ENCODE measurements around the gene ESCO1.

ESCO1 gene

DNA sequence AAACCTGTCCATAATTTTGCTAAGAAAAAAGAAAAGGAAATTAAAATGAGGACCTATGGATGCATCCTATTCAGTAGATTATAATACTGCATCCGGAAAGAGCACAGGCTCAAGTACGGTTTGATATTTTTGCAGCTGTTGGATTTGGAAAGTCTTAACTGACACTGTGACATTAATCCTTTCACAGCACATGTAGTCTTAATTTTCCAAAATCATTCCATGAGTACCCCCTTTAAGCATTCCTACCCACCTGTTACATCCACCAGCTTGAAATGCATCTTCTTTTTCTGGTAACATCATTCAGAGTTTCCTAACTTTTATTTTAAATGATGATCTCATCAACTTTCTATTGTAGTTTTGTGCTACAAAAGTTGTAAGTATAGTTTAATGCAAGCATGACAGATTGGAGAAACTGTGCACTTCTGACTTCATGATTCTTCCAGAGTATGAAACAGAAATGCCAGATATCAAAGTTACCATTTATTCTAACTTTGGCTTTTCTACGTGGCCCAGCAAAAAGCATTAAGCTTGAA is 113.5 kb downstream of the ESCO1 start:
- DNase-seq: no peak

GRCh38 chr18:21484851-21485636 is 115.5 kb downstream of the ESCO1 start:
- DNase-seq: no peak

GRCh38 chr18:21483051-21483450 is 117.5 kb downstream of the ESCO1 start:
- no peak for DNase-seq

- no peak for DNase-seq
Measured at GRCh38 chr18:21481739-21482138, 118.8 kb downstream of the ESCO1 start.

DNA sequence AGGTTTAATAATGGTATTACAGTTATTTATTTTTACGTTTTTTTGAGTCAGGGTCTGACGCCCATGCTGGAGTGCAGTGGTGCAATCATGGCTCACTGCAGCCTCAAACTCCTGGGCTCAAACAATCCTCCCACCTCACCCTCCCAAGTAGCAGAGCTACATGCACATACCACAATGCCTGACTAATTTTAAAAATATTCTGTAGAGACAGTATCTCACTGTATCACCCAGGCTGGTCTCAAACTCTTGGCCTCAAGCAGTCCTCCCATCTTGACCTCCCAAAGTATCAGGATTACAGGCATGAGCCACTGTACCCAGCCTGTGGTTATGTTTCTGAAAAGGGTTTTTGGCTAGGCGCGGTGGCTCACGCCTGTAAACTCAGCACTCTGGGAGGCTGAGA is 120.8 kb downstream of the ESCO1 start:
- DNase-seq: no peak

Data from NCI-H1694 treated with DMSO at 0.1 percent for 48 hours (cell line).